A673 (cell line): ENCODE data around the gene TK2. TPM values are rescaled to one million over a fixed set of nuclear protein-coding genes. Genes with fewer than 3 reads are reported as not detected.

Experiments
- BruUV-seq: library from RNA; stranded (reverse); fragments of 400-500 nt; replicated peaks from 2 replicates; lab custom pipeline; 2021; lab: Mats Ljungman, UMichigan
- CTCF ChIA-PET: fragments of 300-600 bp; sonication (Branson Sonifier 250); formaldehyde crosslinking; loops from one replicate; lab custom pipeline; 2022; ENCODE audit warnings: antibody characterized with exemption; lab: Charles Lee
- POLR2A ChIA-PET: fragments of 300-600 bp; sonication (Branson Sonifier 250); formaldehyde crosslinking; loops from one replicate; lab custom pipeline; 2022; ENCODE audit warnings: antibody characterized with exemption; ENCODE audit not compliant: low non-redundant PET; lab: Charles Lee
- DNase-seq: peaks from one replicate; pipeline ENCODE4 v3.0.0-alpha.2; 2015; ENCODE audit warnings: low spot score
- H3K27ac ChIP-seq: fragments of 200-600 bp; sonication (generic); 2 replicates; pipeline ENCODE4 v1.5.1; 2016; ENCODE audit warnings: mixed run types, low read depth, mild to moderate bottlenecking, mixed read lengths, antibody characterized with exemption, low read length; ENCODE audit not compliant: poor library complexity, severe bottlenecking
- H3K27me3 ChIP-seq: fragments of 200-600 bp; sonication (generic); replicated peaks from 2 replicates; pipeline ENCODE4 v1.6.1; 2017; ENCODE audit warnings: mixed run types, low read depth, mild to moderate bottlenecking, mixed read lengths, antibody characterized with exemption, low read length; ENCODE audit not compliant: insufficient read depth, poor library complexity
- H3K36me3 ChIP-seq: fragments of 200-600 bp; sonication (generic); 2 replicates; pipeline ENCODE4 v1.6.1; 2016; ENCODE audit warnings: mixed run types, mild to moderate bottlenecking, mixed read lengths, antibody characterized with exemption, low read length; ENCODE audit not compliant: insufficient read depth, poor library complexity, severe bottlenecking
- H3K4me1 ChIP-seq: fragments of 200-600 bp; sonication (generic); 2 replicates; pipeline ENCODE4 v1.6.1; 2017; ENCODE audit warnings: mixed run types, mild to moderate bottlenecking, mixed read lengths, antibody characterized with exemption, low read length; ENCODE audit not compliant: insufficient read depth, poor library complexity, severe bottlenecking
- H3K4me3 ChIP-seq: fragments of 200-600 bp; sonication (generic); 2 replicates; pipeline ENCODE4 v1.5.1; 2016; ENCODE audit warnings: low read depth, mixed run types, mild to moderate bottlenecking, mixed read lengths, low read length; ENCODE audit not compliant: poor library complexity, severe bottlenecking
- H3K9me3 ChIP-seq: fragments of 200-600 bp; sonication (generic); 2 replicates; pipeline ENCODE4 v1.6.1; 2016; ENCODE audit warnings: mixed run types, low read depth, mild to moderate bottlenecking, mixed read lengths, antibody characterized with exemption, low read length; ENCODE audit not compliant: poor library complexity, severe bottlenecking
- CTCF ChIP-seq: fragments of 300-800, 200-600 bp; sonication (generic); conservative IDR thresholded peaks from 2 replicates; pipeline ENCODE4 v1.5.1; 2017; ENCODE audit warnings: low read depth, mild to moderate bottlenecking, antibody characterized with exemption, low read length, moderate library complexity, mixed read lengths
- EZH2 ChIP-seq: fragments of 200-600 bp; sonication (generic); IDR thresholded peaks from 2 replicates; pipeline ENCODE4 v1.6.1; 2017; ENCODE audit warnings: borderline replicate concordance, low read depth, mild to moderate bottlenecking, mixed read lengths, antibody characterized with exemption, low read length; ENCODE audit not compliant: poor library complexity, severe bottlenecking
- intact Hi-C: fragments of 100-400 bp; cut with micrococcal nuclease; formaldehyde crosslinking; loops from one replicate; pipeline ENCODE4 v1.10.0; 2022; ENCODE audit not compliant: unreplicated experiment
- total RNA-seq: library from RNA; stranded (reverse); gene quantifications from 2 replicates; pipeline ENCODE4 v1.2.3, GENCODE V29; 2021

The TK2 gene
- total RNA-seq, 1 experiment from 2014 or later = 8.2 TPM

DNA sequence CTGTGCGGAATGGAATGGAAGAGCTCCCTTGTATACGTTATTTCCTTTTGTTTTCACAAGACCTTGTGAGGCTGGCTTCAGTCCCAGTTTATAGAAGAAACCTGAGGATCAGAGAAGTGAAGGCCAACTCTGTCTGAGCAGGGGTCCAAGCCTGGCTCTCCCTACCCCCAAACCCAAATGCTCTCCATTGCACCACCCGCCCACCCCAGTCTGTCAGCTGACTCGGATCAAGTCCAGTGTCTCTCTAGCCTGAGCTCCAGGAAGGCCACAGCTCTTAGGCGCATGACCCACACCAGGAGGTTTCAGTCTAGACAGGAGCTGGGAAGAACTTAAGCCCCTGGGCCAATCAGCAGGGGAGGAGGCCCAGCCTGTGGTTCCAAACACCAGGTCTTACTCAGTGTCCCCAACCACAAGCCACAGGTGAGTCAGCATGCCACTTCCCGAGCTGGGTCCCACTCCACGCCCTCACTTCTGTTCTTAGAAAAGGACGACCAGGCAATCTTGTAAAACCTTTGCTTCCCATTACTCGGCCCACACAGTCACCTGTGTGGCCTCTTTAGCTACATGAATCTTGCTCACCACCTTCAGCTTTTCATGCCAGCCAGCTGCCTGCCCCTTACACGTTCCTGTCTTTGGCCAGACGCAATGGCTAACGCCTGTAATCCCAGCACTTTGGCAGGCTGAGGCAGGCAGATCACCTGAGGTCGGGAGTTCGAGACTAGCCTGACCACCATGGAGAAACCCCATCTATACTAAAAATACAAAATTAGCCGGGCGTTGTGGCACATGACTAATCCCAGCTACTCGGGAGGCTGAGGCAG lies 27.8 kb downstream of the TK2 start:
- BruUV-seq = no TSS peak
- Histone ChIP-seq H3K36me3 (no peaks in the 10 kb centered on the region), H3K27me3 (no peaks in the 10 kb centered on the region), H3K4me1 (peaks cover 2% of the 10 kb centered on the region), H3K9me3 (no peaks in the 10 kb centered on the region), H3K27ac (no peak overlapping the region), H3K4me3 (no peak overlapping the region)
- DNase-seq = no peak
- no peak for TF ChIP-seq EZH2
- TF ChIP-seq CTCF = no peak
- ChIA-PET POLR2A (no interaction called here), CTCF (interaction anchor here (0.6 kb wide), 1 partner anchor 996 kb away, joined by 3 read pairs; no protein-coding TSS in a partner anchor)
- intact Hi-C loops = no loop called here

GRCh38 chr16:66521252-66521713 lies 28.6 kb downstream of the TK2 start:
- Histone ChIP-seq H3K4me1 (peaks cover 11% of the 10 kb centered on the region), H3K27me3 (no peaks in the 10 kb centered on the region), H3K9me3 (no peaks in the 10 kb centered on the region), H3K4me3 (no peak overlapping the region), H3K27ac (no peak overlapping the region), H3K36me3 (no peaks in the 10 kb centered on the region)
- no TSS peak for BruUV-seq
- TF ChIP-seq EZH2 (no peak), CTCF (no peak)
- DNase-seq = no peak
- POLR2A ChIA-PET = no interaction called here
- CTCF ChIA-PET = interaction anchor here (0.6 kb wide), 1 partner anchor 995 kb away, joined by 3 read pairs; no protein-coding TSS in a partner anchor
- intact Hi-C loops = no loop called here

DNA sequence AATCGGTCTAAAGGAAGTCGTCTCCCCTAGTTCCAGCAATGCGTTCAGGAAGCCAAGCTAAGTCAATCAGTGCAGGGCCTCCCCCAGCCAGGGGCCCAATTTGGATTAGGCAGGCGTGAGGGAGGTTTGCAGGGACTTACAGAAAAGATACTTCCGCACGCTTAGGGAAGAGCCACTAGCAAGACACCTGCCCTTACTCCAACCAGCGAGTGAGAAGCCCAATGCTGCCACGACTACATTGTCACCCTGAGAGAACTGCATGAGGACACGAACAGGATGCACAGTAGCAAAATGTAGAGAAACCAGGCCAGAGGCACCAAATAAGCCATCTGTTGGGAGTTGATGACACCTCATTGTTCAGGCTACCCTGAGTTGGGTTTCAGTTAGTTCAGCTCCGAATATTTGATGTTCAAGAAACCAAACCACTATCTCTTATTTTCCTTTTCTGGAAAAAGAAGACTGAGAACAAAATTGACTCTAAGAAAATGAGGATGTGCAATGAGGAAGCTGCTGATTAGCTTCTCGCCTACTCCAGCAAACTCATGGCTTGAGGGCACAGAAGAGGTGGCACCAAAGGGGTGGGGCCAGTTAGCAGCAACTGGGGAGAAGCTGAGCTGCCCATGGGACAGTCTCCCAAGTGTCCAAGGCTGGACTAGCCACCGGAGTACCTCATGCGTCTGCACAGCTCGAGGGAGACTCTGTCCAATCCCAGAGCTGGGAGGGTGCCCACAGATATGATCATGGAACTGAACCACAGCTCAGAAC lies 29.3 kb downstream of the TK2 start:
- no TSS peak for BruUV-seq
- Histone ChIP-seq H3K4me1 (peaks cover 11% of the 10 kb centered on the region), H3K27me3 (no peaks in the 10 kb centered on the region), H3K4me3 (no peak overlapping the region), H3K27ac (no peak overlapping the region), H3K9me3 (no peaks in the 10 kb centered on the region), H3K36me3 (no peaks in the 10 kb centered on the region)
- POLR2A ChIA-PET = no interaction called here
- CTCF ChIA-PET = no interaction called here
- DNase-seq = no peak
- intact Hi-C loops = no loop called here
- TF ChIP-seq EZH2 (no peak), CTCF (no peak)
